Progenitor cell of endocrine pancreas (in vitro differentiated cells): Measurements from ENCODE around the gene GAN. TPM values are rescaled to one million over a fixed set of nuclear protein-coding genes. Genes with fewer than 3 reads are reported as not detected.

Experiments
- DNase-seq: peaks from one replicate; pipeline ENCODE4 v3.0.0; 2021; ENCODE audit warnings: low spot score; ENCODE audit not compliant: unreplicated experiment
- H3K27ac Mint-ChIP-seq: 2 replicates; pipeline ENCODE4 v1.8.0; 2021; ENCODE audit warnings: mild to moderate bottlenecking, moderate library complexity, mixed read lengths
- H3K27me3 Mint-ChIP-seq: 2 replicates; pipeline ENCODE4 v1.8.0; 2021; ENCODE audit warnings: mixed read lengths
- H3K36me3 Mint-ChIP-seq: 2 replicates; pipeline ENCODE4 v1.8.0; 2022; ENCODE audit warnings: mixed read lengths; ENCODE audit not compliant: insufficient read depth
- H3K4me1 Mint-ChIP-seq: 2 replicates; pipeline ENCODE4 v1.8.0; 2021; ENCODE audit warnings: low read depth, mixed read lengths
- H3K4me3 Mint-ChIP-seq: 2 replicates; pipeline ENCODE4 v1.8.0; 2021; ENCODE audit warnings: low read depth, mild to moderate bottlenecking, moderate library complexity, mixed read lengths
- H3K9me3 Mint-ChIP-seq: 2 replicates; pipeline ENCODE4 v1.8.0; 2021; ENCODE audit warnings: low read depth, mixed read lengths
- total RNA-seq: library from RNA; stranded (reverse); gene quantifications from 2 replicates; pipeline ENCODE4 v1.2.1, GENCODE V29; 2021
- TF ChIP-seq, protein P1 (sequence below): fragments of 200-600 bp; sonication (generic); IDR thresholded peaks from one replicate; pipeline ENCODE4 v1.5.0; 2021; ENCODE audit warnings: antibody characterized with exemption, mild to moderate bottlenecking; ENCODE audit not compliant: unreplicated experiment

GAN gene
- total RNA-seq, 1 donor from 2014 or later = 14.0 TPM

DNA sequence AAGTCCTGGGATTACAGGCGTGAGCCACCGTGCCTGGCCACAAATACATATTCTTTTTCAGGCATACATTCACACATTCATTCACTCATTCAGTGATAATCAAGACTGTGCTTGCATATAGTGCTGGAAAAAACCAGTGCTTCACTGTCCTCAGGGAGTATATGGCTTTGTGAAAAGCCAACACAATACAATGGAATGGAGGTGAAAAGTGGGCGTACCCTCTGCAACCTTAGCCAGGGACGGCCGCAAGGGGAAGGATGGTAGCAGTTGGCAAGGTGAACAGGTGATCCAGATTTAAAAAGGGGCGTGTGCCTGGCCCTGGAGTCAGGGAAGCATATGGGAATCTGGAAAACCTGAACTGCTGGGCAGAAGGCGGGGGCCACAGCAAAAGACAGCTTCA, 18.1 kb upstream of the GAN start:
- H3K36me3 Mint-ChIP-seq = peaks cover 3% of the 10 kb centered on the region
- H3K9me3 Mint-ChIP-seq = no peaks in the 10 kb centered on the region
- no peaks in the 10 kb centered on the region for H3K27me3 Mint-ChIP-seq
- TF ChIP-seq, protein P1, sequence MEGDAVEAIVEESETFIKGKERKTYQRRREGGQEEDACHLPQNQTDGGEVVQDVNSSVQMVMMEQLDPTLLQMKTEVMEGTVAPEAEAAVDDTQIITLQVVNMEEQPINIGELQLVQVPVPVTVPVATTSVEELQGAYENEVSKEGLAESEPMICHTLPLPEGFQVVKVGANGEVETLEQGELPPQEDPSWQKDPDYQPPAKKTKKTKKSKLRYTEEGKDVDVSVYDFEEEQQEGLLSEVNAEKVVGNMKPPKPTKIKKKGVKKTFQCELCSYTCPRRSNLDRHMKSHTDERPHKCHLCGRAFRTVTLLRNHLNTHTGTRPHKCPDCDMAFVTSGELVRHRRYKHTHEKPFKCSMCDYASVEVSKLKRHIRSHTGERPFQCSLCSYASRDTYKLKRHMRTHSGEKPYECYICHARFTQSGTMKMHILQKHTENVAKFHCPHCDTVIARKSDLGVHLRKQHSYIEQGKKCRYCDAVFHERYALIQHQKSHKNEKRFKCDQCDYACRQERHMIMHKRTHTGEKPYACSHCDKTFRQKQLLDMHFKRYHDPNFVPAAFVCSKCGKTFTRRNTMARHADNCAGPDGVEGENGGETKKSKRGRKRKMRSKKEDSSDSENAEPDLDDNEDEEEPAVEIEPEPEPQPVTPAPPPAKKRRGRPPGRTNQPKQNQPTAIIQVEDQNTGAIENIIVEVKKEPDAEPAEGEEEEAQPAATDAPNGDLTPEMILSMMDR = no peak
- no peak for DNase-seq
- no peak overlapping the region for H3K27ac Mint-ChIP-seq
- no peak overlapping the region for H3K4me3 Mint-ChIP-seq
- H3K4me1 Mint-ChIP-seq = no peaks in the 10 kb centered on the region

- Mint-ChIP-seq H3K36me3 (no peaks in the 10 kb centered on the region), H3K27me3 (no peaks in the 10 kb centered on the region), H3K27ac (no peak overlapping the region), H3K4me3 (no peak overlapping the region), H3K4me1 (no peaks in the 10 kb centered on the region), H3K9me3 (no peaks in the 10 kb centered on the region)
- TF ChIP-seq, protein P1 = no peak
- no peak for DNase-seq
Measured at GRCh38 chr16:81307770-81308169, 7.0 kb upstream of the GAN start.

GRCh38 chr16:81310045-81310644, 4.6 kb upstream of the GAN start:
- Mint-ChIP-seq H3K4me1 (peaks cover 15% of the 10 kb centered on the region), H3K27ac (no peak overlapping the region), H3K36me3 (no peaks in the 10 kb centered on the region), H3K9me3 (no peaks in the 10 kb centered on the region), H3K4me3 (no peak overlapping the region), H3K27me3 (no peaks in the 10 kb centered on the region)
- no peak for DNase-seq
- TF ChIP-seq, protein P1 = no peak

DNA sequence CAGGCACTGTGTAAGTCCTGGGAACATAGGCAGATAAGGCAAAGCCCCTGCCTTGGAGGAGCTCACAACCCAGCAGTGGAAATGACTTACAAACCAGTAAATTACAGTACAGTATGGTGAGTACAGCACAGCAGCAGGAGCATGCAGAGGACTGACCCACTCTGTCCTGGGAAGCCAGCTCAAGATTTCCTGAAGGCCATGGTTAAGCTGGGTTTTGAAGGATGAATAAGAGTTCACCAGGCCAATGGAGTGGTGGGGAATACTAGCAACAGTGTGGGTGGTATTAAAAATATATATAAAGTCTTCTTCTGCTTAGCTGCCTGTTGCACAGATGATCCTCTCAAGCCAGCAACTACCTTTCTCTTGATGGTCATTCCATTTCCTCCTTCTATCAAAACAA, 3.0 kb upstream of the GAN start:
- H3K4me1 Mint-ChIP-seq = peaks cover 20% of the 10 kb centered on the region
- H3K27me3 Mint-ChIP-seq = no peaks in the 10 kb centered on the region
- no peak overlapping the region for H3K27ac Mint-ChIP-seq
- DNase-seq = no peak
- H3K9me3 Mint-ChIP-seq = no peaks in the 10 kb centered on the region
- TF ChIP-seq, protein P1 = no peak
- no peaks in the 10 kb centered on the region for H3K36me3 Mint-ChIP-seq
- H3K4me3 Mint-ChIP-seq = no peak overlapping the region

- no peaks in the 10 kb centered on the region for H3K9me3 Mint-ChIP-seq
- no peak for DNase-seq
- TF ChIP-seq, protein P1 = no peak
Measured at GRCh38 chr16:81313701-81314602, 810 bp upstream of the GAN start.

More at GRCh38 chr16:81313701-81314602, 810 bp upstream of the GAN start:
- Mint-ChIP-seq H3K27me3 (no peaks in the 10 kb centered on the region), H3K27ac (peak overlapping the region; percentile 93), H3K36me3 (no peaks in the 10 kb centered on the region), H3K4me3 (peak overlapping the region; percentile 95), H3K4me1 (peaks cover 20% of the 10 kb centered on the region)
